GM23248 (cell line): Measurements from ENCODE around the gene CDK14.

ENCODE experiments used
- EZH2 ChIP-seq: fragments of 200-600 bp; sonication (generic); IDR thresholded peaks from 2 replicates; pipeline ENCODE4 v1.6.1; 2018; ENCODE audit warnings: antibody characterized with exemption, mild to moderate bottlenecking; ENCODE audit not compliant: insufficient read depth, poor library complexity, severe bottlenecking
- EZH2phosphoT487 ChIP-seq: fragments of 200-600 bp; sonication (generic); IDR thresholded peaks from 2 replicates; pipeline ENCODE4 v1.6.1; 2018; ENCODE audit warnings: antibody characterized with exemption, moderate library complexity, mild to moderate bottlenecking, low read depth; ENCODE audit not compliant: insufficient read depth

GRCh38 chr7:90680484-90680883, 84.4 kb downstream of the CDK14 start:
- TF ChIP-seq EZH2phosphoT487: no peak
- no peak for TF ChIP-seq EZH2
